NCI-H82 treated with DMSO at 0.1 percent for 48 hours (cell line): Measurements from ENCODE around the gene HSPG2.

Source experiments
- DNase-seq: peaks from one replicate; lab custom pipeline; 2025; ENCODE audit not compliant: unreplicated experiment; lab: John Stamatoyannopoulos, UW

The HSPG2 gene

GRCh38 chr1:21774835-21775549 lies 162.1 kb downstream of the HSPG2 start:
- DNase-seq: no peak

DNA sequence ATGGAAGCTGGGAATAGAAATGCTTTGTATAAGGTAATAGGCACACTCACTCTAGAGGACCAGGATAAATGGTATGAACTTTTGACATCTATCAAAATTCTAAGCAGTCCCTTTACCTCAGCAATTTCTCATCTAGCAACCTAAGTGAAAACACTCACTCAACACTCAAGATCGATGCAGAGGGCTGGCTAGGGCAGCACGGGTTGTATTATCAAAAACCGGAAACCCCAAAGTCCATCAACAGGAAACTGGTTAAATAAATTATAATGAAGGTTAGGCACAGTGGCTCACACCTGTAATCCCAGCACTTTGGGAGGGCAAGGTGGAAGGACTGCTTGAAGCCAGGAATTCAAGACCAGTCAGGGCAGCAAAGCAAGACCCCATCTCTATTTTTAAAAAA lies 163.5 kb downstream of the HSPG2 start:
- DNase-seq: no peak
